GM18868 (cell line): ENCODE measurements around the gene GMPR.
A peak's percentile ranks its signal among the peaks of the same experiment; 100 is the strongest.

ENCODE experiments used
- ATAC-seq: cut with Tn5 transposase; IDR thresholded peaks from one replicate; pipeline ENCODE4 v1.9.1; 2021; ENCODE audit warnings: mild to moderate bottlenecking, moderate library complexity; ENCODE audit not compliant: unreplicated experiment

Gene GMPR

GRCh38 chr6:16270178-16270794 lies 31.9 kb downstream of the GMPR start:
- no peak for ATAC-seq

GRCh38 chr6:16271428-16271827 lies 33.0 kb downstream of the GMPR start:
- ATAC-seq: no peak

DNA sequence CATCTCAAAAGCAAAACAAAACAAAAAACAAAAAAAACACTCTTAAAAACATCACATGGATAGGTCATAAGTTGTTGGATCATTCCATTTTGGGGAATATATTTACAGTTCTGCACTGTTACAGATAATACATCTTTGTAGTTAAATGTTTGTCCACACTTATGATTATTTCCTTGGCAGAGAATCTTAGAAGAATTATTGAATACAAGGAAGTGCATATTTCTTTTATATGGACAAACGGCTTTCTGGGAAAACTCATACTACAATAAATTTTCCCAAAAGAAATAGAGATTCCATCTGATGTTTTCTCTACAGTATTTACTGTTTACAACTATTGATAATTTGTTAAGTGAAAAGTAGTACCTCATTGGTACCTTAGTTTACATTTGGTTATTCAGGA lies 33.8 kb downstream of the GMPR start:
- no peak for ATAC-seq

- ATAC-seq: no peak
Measured at GRCh38 chr6:16273256-16273655, 34.9 kb downstream of the GMPR start.

DNA sequence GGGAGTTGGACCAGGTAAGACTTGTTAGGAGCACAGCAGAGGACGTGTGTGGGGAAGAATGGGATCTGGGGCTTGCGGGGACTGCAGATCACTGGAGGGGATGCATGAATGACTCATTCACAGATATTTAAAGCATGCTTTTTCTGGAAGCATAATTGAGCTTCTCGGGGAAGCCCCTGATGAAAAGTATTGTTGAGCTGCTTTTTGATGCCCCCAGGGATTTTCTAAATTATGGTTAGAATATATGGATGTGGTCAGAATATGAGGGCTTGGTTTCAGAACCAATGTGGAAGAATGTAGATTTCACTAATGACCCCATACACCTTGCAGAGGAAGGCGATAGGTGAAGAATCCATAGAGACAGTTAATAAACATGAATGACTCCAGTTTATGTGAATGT lies 36.1 kb downstream of the GMPR start:
- no peak for ATAC-seq

DNA sequence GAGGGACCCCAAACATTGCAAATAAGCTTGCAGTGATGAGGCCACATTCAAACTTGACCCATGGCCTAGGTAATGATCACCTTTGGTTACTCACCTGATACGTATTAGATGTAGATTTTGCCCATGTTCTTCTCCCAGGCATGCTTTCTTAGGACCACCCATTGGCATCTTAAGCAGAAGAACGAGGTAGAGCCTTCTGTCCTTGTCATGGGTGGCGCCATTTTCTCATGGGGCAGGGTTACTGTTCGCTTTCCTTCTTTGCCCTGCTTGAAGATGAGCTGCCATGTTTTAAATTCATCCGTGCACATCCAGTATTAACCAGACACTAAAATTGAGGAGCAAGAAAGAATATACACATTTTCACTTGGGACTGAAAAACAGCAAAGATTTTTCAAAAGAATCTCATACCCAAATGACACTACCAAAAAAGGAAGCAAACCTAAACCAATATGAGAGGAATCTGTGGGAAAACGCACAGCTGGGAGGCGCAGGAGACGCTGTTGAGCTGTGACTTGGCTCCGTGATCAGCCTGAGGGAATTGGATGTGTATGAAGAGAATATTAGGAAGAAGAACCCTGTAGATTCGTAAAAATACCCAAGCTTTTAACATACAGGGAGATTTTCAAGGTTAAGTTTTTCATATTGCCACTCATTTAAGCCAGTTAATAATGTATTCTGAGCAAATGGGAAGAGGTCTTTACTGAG lies 36.6 kb downstream of the GMPR start:
- no peak for ATAC-seq

DNA sequence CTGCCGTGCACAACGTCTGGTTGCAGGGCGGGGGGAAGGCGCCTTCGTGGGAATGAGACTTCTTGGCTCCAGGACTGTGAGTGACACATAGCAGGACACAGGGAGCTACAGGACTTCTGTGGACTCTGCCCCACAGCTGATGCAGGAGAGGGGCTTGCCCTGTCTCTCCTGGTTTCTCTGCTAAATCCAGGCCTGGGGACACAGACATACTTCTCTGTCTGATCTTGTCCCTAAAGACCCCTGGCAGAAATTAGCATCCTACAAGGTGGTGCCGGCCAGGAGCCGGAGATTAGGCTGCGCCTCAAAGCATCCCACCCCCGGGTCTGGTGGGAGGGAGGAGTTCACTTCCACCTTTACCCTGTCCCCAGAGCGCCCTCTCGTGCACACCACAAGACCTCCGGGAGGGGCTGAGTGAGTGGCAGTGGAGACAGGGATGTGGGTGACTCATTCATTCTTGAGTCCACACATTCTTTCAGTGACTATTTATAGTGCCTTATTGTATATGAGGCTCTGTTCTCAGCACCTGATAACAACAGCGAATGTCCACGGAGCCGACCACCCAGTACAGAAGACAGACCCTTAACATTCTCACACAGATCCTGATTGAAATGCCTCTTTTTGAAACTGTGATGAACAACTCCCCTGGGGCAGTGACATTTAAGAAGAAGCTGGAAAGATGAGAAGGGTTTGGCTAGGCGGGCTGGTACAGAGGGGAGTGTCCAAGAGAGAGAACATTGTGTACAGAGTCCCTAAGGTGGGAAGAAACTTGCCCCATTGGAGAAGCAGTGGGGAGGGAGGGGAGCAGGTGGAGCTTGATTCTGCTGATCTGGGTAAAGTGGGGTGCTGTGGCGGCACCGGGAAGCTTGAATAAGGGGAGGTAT lies 39.0 kb downstream of the GMPR start:
- peak; percentile 78 for ATAC-seq

- ATAC-seq: no peak
Measured at GRCh38 chr6:16278048-16278724, 39.8 kb downstream of the GMPR start.

DNA sequence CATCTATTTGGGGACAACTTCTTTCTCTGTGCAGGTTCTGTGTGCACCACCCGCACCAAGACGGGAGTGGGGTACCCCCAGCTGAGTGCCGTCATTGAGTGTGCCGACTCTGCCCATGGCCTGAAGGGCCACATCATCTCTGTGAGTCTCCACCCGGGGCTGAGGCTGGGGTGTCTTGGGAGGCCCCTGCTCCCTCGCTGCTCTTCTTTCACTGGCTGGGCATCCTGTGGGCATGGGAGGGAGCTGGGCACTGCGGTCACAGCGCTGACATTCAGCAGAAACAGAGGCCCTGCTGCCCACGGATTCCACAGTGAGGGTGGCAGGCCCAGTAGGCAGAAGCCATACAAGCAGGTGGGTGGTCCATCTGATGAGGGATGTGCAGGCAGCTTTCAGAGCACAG lies 40.4 kb downstream of the GMPR start:
- no peak for ATAC-seq

DNA sequence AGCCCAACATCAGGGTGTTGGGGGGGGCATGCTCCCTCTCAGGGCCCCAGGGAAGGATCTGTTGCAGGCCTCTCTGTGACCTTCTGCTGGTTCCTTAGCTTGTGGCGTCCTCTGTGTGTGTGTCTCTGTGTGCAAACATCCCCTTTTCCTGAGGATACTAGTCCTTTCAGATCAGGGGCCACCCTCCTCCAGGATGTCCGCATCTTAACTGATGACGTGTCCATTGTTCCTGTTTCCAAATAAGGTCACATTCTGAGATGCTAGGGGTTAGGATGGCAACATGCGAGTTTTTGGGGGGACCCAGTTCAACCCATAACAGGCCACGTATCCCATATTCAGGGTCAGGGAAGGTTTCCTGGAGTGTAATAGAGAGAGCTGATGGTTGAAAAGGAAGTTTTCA lies 40.9 kb downstream of the GMPR start:
- ATAC-seq: no peak

DNA sequence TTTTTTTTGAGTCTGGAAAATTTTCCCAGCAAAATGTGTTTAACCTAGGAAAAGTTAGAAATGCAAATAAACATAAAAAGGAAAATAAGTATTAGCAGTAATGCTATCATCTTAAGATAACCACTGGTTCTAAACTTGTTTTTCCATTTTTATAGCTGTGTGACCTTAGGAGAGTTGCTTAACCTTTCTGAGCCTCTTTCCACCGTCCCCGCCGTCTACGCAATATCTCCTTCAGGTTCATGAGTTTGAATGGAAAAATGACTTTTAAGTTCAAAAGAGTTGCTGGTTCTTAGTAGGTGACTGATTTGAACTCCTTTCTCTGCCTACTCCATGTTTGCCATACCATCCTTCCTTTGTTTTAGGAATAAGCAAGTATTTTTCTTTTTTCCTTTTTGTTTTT lies 44.0 kb downstream of the GMPR start:
- ATAC-seq: no peak

DNA sequence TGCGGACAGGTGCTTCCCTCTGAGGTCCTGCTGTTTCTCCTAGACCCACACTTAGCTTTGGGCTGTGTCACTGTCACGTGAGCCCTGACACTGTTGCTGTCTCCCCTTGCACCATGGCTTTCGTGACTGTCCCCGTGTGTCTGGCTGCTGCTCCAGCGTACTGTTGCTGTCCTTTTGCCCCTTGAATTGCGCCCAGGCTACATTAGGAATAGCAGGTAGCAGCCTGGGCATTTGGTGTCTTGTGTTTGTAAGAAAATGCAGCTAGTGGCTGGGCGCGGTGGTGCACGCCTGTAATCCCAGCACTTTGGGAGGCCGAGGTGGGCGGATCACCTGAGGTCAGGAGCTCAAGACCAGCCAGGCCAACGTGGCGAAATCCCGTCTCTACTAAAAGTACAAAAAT lies 46.1 kb downstream of the GMPR start:
- no peak for ATAC-seq

GRCh38 chr6:16285467-16286150 lies 47.2 kb downstream of the GMPR start:
- no peak for ATAC-seq

DNA sequence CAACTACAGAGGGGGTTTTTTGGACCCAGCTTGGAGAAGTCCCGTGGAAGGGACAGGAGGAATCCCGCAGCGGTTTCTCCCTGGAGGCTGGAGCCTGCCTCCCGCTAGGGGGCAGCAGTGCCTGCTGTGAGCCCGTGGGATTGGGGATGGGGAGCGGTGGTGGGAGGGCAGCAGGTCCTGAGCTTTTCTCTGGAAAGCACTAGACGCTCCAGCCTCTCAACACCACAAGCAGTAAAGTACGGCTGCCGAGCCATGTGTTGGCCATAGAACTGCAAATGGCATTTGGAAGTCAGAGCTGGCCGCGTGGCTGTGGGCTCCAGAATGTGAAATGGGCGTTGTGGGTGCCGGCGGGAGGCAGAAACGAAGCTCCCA lies 47.8 kb downstream of the GMPR start:
- ATAC-seq: no peak

- ATAC-seq: no peak
Measured at GRCh38 chr6:16288163-16288562, 49.8 kb downstream of the GMPR start.

GRCh38 chr6:16291739-16292138 lies 53.4 kb downstream of the GMPR start:
- ATAC-seq: no peak

- ATAC-seq: no peak
Measured at GRCh38 chr6:16292432-16292831, 54.0 kb downstream of the GMPR start.

GRCh38 chr6:16292942-16293341 lies 54.6 kb downstream of the GMPR start:
- no peak for ATAC-seq

- ATAC-seq: no peak
Measured at GRCh38 chr6:16294371-16294770, 56.0 kb downstream of the GMPR start.

- no peak for ATAC-seq
Measured at GRCh38 chr6:16295060-16295459, 56.7 kb downstream of the GMPR start.

GRCh38 chr6:16295471-16295870 lies 57.1 kb downstream of the GMPR start:
- ATAC-seq: no peak
